ENCODE data around the gene SENP5.
A peak's percentile ranks its signal among the peaks of the same experiment; 100 is the strongest.

Gene SENP5

GRCh38 chr3:196970547-196971093 is 102.9 kb downstream of the SENP5 start:
- DNase-seq (ENCODE audit: low read depth) = peak; percentile 67
- TF ChIP-seq, protein P1, sequence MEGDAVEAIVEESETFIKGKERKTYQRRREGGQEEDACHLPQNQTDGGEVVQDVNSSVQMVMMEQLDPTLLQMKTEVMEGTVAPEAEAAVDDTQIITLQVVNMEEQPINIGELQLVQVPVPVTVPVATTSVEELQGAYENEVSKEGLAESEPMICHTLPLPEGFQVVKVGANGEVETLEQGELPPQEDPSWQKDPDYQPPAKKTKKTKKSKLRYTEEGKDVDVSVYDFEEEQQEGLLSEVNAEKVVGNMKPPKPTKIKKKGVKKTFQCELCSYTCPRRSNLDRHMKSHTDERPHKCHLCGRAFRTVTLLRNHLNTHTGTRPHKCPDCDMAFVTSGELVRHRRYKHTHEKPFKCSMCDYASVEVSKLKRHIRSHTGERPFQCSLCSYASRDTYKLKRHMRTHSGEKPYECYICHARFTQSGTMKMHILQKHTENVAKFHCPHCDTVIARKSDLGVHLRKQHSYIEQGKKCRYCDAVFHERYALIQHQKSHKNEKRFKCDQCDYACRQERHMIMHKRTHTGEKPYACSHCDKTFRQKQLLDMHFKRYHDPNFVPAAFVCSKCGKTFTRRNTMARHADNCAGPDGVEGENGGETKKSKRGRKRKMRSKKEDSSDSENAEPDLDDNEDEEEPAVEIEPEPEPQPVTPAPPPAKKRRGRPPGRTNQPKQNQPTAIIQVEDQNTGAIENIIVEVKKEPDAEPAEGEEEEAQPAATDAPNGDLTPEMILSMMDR (IDR thresholded peaks at IDR 0.05; ENCODE audit: control insufficient read depth, extremely low read depth, insufficient read depth) = no peak

GRCh38 chr3:196971094-196971698 is 103.5 kb downstream of the SENP5 start:
- peak overlapping the region; percentile 16; the same call in 1 of the 2 replicates for H3K4me3 ChIP-seq (ENCODE audit: low read depth, low read length)
- TF ChIP-seq, protein P1 (IDR thresholded peaks at IDR 0.05; ENCODE audit: control insufficient read depth, extremely low read depth, insufficient read depth) = no peak
- DNase-seq (ENCODE audit: low read depth) = no peak

More at GRCh38 chr3:196970547-196971093, 102.9 kb downstream of the SENP5 start:
- H3K4me3 ChIP-seq (ENCODE audit: low read depth, low read length) = peak overlapping the region; percentile 16; the same call in 1 of the 2 replicates

DNA sequence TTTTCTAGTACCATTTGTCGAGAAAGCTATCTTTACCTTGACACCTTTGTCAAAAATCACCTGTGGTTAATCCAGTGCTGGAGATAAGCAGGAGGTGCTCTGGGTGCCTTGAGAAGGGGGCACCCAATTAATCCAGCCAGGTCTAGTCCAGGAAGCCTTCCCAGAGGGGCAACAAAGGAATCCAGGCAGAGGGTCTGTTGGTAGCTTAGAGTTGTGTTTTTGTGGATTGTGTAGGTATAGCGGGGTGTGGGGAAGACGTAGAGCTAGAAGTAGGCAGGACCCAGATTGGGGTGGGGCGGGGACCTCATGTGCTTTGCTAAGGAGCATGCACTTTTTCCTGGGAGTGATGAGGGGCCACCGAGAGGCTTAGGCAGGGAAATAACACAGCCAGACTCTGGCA is 106.9 kb downstream of the SENP5 start:
- DNase-seq (ENCODE audit: low read depth) = no peak
- no peak overlapping the region for H3K4me3 ChIP-seq (ENCODE audit: low read depth, low read length)
- TF ChIP-seq, protein P1 (IDR thresholded peaks at IDR 0.05; ENCODE audit: control insufficient read depth, extremely low read depth, insufficient read depth) = no peak

- no peak for DNase-seq (ENCODE audit: low read depth)
- TF ChIP-seq, protein P1 (IDR thresholded peaks at IDR 0.05; ENCODE audit: control insufficient read depth, extremely low read depth, insufficient read depth) = no peak
- no peak overlapping the region for H3K4me3 ChIP-seq (ENCODE audit: low read depth, low read length)
Observed at GRCh38 chr3:196975349-196975748, 107.6 kb downstream of the SENP5 start.

GRCh38 chr3:196976941-196977340 is 109.2 kb downstream of the SENP5 start:
- TF ChIP-seq, protein P1 (IDR thresholded peaks at IDR 0.05; ENCODE audit: control insufficient read depth, extremely low read depth, insufficient read depth) = no peak
- no peak for DNase-seq (ENCODE audit: low read depth)
- H3K4me3 ChIP-seq (ENCODE audit: low read depth, low read length) = no peak overlapping the region

DNA sequence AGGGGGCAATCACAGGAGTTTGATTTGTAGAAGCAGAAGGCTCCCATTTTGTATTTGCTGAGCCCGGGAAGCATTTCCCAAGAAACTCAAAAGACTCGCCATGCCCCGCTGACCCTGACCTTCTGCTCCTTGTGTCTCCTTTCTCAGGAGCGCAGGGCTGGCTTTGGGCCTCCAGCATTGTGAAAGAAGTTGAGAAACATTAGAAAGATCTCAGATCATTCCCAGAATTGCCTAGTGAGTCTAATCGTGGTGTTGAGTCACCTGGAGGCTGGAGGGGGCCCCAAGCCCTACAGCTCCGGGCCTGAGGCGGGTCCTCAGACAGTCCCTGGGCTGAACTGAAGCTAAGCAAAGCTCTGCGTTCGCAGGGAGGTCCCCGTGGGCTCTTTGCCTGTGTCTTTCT is 111.8 kb downstream of the SENP5 start:
- TF ChIP-seq, protein P1 (IDR thresholded peaks at IDR 0.05; ENCODE audit: control insufficient read depth, extremely low read depth, insufficient read depth) = no peak
- H3K4me3 ChIP-seq (ENCODE audit: low read depth, low read length) = no peak overlapping the region
- DNase-seq (ENCODE audit: low read depth) = no peak

- DNase-seq (ENCODE audit: low read depth) = no peak
- H3K4me3 ChIP-seq (ENCODE audit: low read depth, low read length) = no peak overlapping the region
- TF ChIP-seq, protein P1 (IDR thresholded peaks at IDR 0.05; ENCODE audit: control insufficient read depth, extremely low read depth, insufficient read depth) = no peak
Observed at GRCh38 chr3:196981657-196982056, 113.9 kb downstream of the SENP5 start.
